HEK293 (cell line): Measurements from ENCODE around the gene ASIP.
"Not testable (repeated sequence)": the region's sequence is repeated elsewhere in the genome, so short reads cannot be mapped to it uniquely, and the experiment has no call there.

Source experiments
- CTCF ChIP-seq: fragments of 450-650 bp; formaldehyde crosslinking; IDR thresholded peaks from 2 replicates; pipeline ENCODE4 v1.5.1; 2016; ENCODE audit warnings: missing biosample characterization, missing genetic modification characterization
- TRIM28 ChIP-seq: IDR thresholded peaks from 2 replicates; pipeline ENCODE4 v1.6.1; 2011; ENCODE audit warnings: low read length, control low read depth, borderline replicate concordance
- YY1 ChIP-seq: fragments of 450-650 bp; formaldehyde crosslinking; IDR thresholded peaks from 2 replicates; pipeline ENCODE4 v1.5.1; 2018; ENCODE audit warnings: missing biosample characterization, missing genetic modification characterization

GRCh38 chr20:34252431-34253086 is 11.3 kb downstream of the ASIP start:
- TF ChIP-seq TRIM28; CTCF (tag by site-specific recombination); YY1 (tag by site-specific recombination): not testable (repeated sequence)
